ENCODE measurements around the gene ZNF529.
A peak's percentile ranks its signal among the peaks of the same experiment; 100 is the strongest.

The ZNF529 gene

DNA sequence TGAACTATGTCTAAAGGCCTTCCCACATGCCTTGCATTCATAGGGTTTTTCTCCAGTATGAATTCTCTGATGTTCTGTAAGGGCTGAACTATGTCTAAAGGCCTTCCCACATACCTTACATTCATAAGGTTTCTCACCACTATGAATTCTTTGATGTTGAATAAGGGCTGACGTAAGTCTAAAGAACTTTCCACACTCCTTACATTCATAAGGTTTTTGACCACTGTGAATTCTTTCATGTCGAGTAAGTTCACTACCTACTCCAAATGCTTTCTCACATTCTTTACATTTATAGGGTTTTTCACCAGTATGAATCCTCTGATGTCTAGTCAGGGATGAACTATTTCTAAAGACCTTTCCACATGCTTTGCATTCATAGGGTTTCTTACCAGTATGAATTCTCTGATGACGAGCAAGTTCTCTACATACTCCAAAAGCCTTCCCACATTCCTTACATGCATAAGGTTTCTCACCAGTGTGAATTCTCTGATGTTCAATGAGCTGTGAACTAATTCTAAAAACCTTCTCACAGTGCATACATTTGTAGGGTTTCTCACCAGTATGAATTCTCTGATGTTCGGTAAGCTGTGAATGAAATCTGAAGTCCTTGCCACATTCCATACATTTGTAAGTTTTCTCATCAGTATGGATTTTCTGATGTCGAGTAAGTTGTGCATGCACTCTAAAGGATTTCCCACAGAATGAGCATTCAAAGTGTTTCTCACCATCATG, 25.9 kb downstream of the ZNF529 start:
- Histone ChIP-seq H3K27me3 (no peaks in the 10 kb centered on the region), H3K36me3 (peaks cover 38% of the 10 kb centered on the region), H3K4me3 (ENCODE audit: low read depth, low read length) (no peak overlapping the region), H3K9me3 (no peaks in the 10 kb centered on the region), H3K4me1 (no peaks in the 10 kb centered on the region)
- TF ChIP-seq, protein P1, sequence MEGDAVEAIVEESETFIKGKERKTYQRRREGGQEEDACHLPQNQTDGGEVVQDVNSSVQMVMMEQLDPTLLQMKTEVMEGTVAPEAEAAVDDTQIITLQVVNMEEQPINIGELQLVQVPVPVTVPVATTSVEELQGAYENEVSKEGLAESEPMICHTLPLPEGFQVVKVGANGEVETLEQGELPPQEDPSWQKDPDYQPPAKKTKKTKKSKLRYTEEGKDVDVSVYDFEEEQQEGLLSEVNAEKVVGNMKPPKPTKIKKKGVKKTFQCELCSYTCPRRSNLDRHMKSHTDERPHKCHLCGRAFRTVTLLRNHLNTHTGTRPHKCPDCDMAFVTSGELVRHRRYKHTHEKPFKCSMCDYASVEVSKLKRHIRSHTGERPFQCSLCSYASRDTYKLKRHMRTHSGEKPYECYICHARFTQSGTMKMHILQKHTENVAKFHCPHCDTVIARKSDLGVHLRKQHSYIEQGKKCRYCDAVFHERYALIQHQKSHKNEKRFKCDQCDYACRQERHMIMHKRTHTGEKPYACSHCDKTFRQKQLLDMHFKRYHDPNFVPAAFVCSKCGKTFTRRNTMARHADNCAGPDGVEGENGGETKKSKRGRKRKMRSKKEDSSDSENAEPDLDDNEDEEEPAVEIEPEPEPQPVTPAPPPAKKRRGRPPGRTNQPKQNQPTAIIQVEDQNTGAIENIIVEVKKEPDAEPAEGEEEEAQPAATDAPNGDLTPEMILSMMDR (IDR thresholded peaks at IDR 0.05; ENCODE audit: low read depth, low read length): no peak
- DNase-seq: no peak

DNA sequence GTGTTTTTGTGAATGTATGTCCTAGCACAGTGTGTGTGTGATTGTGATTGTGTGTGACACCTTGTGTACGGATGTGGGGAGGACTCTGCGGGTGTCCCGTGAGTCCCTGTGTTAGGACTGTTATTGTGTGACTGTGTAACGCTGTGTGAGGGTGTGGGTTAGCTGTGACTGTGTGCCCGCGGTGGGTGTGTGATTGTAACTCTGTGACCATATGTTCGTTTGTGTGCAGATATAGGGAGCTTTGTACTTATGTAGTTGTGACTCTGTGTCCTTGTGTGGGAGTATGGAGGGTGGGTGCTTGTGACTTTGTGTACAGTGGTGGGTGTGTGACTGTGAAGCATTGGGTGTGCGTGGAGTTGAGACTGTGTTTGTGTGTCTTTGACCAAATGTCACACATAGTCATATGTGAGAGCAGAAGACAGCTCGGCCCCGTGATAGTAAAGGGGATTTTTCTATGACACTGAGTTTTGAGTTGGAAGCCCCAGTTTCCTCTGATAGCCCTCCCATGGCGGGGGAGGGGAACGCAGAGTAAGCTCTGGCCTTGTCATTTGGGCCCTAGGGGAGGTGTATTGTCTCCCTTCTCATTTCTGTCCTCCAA, 44.1 kb downstream of the ZNF529 start:
- Histone ChIP-seq H3K4me1 (no peaks in the 10 kb centered on the region), H3K9me3 (no peaks in the 10 kb centered on the region), H3K27me3 (no peaks in the 10 kb centered on the region), H3K4me3 (ENCODE audit: low read depth, low read length) (peak overlapping the region; percentile 93), H3K36me3 (peaks cover 11% of the 10 kb centered on the region)
- no peak for DNase-seq
- TF ChIP-seq, protein P1 (IDR thresholded peaks at IDR 0.05; ENCODE audit: low read depth, low read length): no peak

DNA sequence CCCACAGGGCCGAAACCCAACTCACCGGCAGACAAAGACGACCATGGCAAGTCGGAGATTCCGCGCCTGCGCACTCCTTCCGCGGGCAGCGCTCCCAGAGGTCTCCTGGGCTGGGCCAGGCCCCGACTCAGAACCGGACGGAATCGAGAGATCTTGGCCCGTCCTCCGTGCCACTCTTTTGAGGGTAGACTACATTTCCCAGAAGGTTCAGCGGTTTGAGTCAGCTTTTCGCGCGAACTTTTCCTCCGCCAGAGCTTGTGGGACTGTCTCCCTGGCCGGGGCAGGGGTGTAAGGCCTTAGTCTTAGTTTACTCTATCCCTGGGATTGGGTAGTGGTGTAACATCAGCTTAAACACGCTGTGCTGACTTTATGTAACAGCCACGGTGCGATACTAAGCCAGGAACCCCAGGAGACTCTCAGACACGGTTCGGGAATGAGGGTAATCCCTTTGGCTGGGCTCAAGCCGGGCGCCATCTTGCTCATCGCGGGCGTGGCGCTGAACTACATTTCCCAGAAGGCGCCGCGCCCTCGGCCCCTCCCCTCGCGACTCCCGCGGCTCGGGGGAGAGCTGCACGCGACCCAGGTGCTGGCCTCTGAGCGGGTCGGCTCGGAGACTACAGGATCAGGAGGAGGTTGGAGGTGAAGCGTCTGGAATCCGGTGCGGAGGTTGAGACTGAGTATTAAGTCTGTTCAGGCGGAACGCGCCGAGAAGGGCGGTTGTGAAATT, 44.7 kb downstream of the ZNF529 start, which contains the start of gene ZNF260:
Gene ZNF260, minus strand, starts transcription at position 78 of the 727 bp plus-strand sequence. CDS start 13,033 bp downstream, outside the sequence.
- peaks cover 15% of the 10 kb centered on the region for H3K36me3 ChIP-seq
- peak; percentile 94 for DNase-seq
- H3K4me1 ChIP-seq: no peaks in the 10 kb centered on the region
- TF ChIP-seq, protein P1 (IDR thresholded peaks at IDR 0.05; ENCODE audit: low read depth, low read length): no peak
- no peaks in the 10 kb centered on the region for H3K27me3 ChIP-seq
- peak within 1 kb of the TSS; percentile 93 for H3K4me3 ChIP-seq (ENCODE audit: low read depth, low read length)
- no peaks in the 10 kb centered on the region for H3K9me3 ChIP-seq

DNA sequence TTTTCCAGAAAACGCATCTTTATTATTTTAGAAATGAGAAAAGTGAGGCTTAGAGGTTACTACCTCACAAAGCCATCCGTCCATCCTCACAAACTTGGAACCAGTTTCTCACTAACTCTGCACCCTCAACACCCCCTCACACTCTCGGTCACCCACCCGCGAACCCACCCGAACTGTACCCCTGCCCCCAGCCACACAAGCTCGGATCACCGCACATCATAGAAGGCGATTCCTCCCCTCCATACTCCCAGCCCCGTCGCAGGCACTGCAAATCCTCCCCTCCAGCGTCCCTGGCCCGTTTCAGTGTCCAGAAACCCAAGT, 45.3 kb downstream of the ZNF529 start:
- Histone ChIP-seq H3K4me1 (no peaks in the 10 kb centered on the region), H3K27me3 (no peaks in the 10 kb centered on the region), H3K36me3 (peaks cover 19% of the 10 kb centered on the region), H3K4me3 (ENCODE audit: low read depth, low read length) (peak overlapping the region; percentile 93), H3K9me3 (no peaks in the 10 kb centered on the region)
- TF ChIP-seq, protein P1 (IDR thresholded peaks at IDR 0.05; ENCODE audit: low read depth, low read length): no peak
- DNase-seq: no peak

DNA sequence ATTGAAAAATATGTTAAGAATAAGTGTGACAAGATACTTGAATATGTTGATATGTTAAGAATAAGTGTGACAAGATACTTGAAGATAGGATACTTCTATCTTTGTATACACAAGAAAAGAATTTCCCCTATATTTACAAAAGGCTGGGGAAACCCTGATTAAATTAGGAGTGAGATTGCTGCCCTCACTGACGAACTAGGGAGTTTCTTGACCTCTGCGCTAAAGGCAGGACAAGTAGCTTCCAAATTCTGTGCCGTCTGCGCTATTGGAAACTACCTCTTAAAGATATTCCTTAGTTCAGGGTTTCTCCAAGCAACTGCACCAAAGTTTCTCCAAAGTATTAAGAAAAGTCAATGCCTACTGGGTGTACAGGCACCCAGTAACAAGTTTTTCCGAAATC, 45.8 kb downstream of the ZNF529 start:
- peaks cover 24% of the 10 kb centered on the region for H3K36me3 ChIP-seq
- no peaks in the 10 kb centered on the region for H3K27me3 ChIP-seq
- TF ChIP-seq, protein P1 (IDR thresholded peaks at IDR 0.05; ENCODE audit: low read depth, low read length): no peak
- H3K4me3 ChIP-seq (ENCODE audit: low read depth, low read length): peak overlapping the region; percentile 93
- no peak for DNase-seq
- no peaks in the 10 kb centered on the region for H3K9me3 ChIP-seq
- H3K4me1 ChIP-seq: no peaks in the 10 kb centered on the region

All from BE2C (cell line).